ENCODE results near the gene FBXO24.

FBXO24 gene

DNA sequence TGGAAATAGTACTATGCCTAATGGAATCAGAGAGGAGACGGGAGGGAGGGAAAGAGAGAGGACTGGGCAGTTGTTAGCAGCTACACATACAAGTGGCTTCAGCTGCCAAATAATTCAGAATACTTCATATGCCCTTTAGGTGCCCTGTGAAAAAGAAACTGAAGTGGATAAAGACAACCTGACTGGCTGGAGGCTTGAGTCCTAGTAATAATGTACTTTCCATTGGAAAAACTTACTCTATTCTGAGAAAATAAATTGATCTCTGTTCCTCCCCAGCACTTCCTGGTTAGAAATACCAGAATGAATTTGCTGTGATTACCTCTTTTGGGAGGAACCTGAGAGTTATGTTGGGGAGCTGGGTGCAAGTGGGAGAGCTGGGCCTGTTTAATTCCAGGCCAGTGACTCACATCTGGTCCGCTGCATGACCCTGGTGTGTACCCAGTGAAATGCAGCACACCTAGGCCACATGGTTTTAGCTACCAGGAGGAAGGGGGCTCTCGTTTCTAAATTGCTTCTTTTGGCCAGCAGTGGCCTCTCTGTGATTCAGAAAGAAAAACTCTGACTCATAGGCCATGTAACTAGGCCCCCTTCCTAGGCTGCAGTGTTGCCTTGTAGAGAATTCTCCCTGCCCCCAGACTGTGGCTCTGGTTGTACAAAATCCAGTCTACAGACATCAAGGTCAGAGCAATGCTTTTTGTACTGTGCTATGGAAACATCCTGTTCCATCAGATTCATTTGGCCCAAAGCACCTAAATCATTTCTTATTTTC, 40.6 kb upstream of the FBXO24 start:
- Histone ChIP-seq H3K4me3 (ENCODE audit: low read length, poor library complexity, severe bottlenecking) (no peak overlapping the region), H3K36me3 (ENCODE audit: insufficient read depth, low read length) (no peaks in the 10 kb centered on the region; the same call in 1 of the 2 replicates), H3K9me2 (replicated peaks; ENCODE audit: low read depth, low read length) (no peaks in the 10 kb centered on the region), H3K27me3 (ENCODE audit: insufficient read depth, low read length, poor library complexity, severe bottlenecking) (no peaks in the 10 kb centered on the region), H3K79me2 (ENCODE audit: insufficient read depth, low read length) (peaks cover 16% of the 10 kb centered on the region; the same call in 1 of the 2 replicates), H3F3A (ENCODE audit: low read depth) (no peaks in the 10 kb centered on the region), H3K4me1 (ENCODE audit: insufficient read depth, low read length, poor library complexity, severe bottlenecking) (peaks cover 51% of the 10 kb centered on the region), H3K9ac (ENCODE audit: low read depth, low read length, poor library complexity, severe bottlenecking) (peak overlapping the region; percentile 9), H2AFZ (ENCODE audit: low read length) (no peak overlapping the region), H3K4me2 (ENCODE audit: low read depth, low read length, poor library complexity, severe bottlenecking) (peak overlapping the region; percentile 37), H4K20me1 (ENCODE audit: insufficient read depth, low read length, poor library complexity, severe bottlenecking) (no peaks in the 10 kb centered on the region), H3K9me3 (ENCODE audit: insufficient read depth, low read depth, low read length) (no peaks in the 10 kb centered on the region)
- no peak for TF ChIP-seq EZH2phosphoT487 (IDR thresholded peaks at IDR 0.05; ENCODE audit: borderline replicate concordance)
- TF ChIP-seq, protein P1, sequence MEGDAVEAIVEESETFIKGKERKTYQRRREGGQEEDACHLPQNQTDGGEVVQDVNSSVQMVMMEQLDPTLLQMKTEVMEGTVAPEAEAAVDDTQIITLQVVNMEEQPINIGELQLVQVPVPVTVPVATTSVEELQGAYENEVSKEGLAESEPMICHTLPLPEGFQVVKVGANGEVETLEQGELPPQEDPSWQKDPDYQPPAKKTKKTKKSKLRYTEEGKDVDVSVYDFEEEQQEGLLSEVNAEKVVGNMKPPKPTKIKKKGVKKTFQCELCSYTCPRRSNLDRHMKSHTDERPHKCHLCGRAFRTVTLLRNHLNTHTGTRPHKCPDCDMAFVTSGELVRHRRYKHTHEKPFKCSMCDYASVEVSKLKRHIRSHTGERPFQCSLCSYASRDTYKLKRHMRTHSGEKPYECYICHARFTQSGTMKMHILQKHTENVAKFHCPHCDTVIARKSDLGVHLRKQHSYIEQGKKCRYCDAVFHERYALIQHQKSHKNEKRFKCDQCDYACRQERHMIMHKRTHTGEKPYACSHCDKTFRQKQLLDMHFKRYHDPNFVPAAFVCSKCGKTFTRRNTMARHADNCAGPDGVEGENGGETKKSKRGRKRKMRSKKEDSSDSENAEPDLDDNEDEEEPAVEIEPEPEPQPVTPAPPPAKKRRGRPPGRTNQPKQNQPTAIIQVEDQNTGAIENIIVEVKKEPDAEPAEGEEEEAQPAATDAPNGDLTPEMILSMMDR (conservative IDR thresholded peaks at IDR 0.05; ENCODE audit: low read length), result no peak; the same call in 1 of the 2 replicates

DNA sequence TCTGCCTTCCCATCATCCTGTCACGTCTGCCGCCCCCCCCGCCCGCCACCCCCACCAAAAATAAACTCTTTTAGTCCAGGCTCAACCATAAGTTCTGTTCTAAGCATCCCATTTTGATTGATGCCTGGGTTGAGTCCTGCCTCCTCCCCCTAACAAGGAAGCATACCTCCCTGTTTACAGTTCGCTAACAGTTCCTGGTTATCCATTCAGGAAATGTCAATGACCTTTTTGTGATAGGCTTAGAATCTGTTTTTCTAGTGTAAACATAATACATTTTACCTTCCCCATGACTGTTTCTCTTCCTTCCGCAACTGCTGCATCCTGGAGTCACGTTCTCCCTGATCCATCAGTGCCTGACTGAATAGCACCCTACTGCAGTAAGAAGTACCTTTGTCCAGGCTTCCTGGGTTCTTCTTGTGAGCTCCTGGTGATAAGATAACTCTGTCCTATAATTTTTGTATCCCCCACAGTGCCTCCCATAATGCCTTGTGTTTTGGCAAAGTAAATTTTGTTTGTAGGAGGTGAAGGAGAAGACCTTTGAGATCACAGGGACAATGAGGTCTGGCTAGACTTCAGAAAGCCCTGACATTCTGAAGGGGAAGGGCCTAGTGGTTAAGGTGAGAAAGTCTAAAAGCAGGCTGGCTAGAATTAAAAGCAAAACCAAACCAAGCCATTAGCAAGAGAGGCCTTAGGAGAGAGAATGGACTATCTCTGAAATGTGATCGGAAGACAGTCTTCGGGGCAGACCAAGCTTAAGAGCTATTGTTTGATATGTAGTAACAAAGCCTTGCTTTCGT, 39.8 kb upstream of the FBXO24 start:
- Histone ChIP-seq H3K9me3 (ENCODE audit: insufficient read depth, low read depth, low read length) (no peaks in the 10 kb centered on the region), H2AFZ (ENCODE audit: low read length) (no peak overlapping the region), H3K9ac (ENCODE audit: low read depth, low read length, poor library complexity, severe bottlenecking) (peak overlapping the region; percentile 24), H3K36me3 (ENCODE audit: insufficient read depth, low read length) (no peaks in the 10 kb centered on the region; the same call in 1 of the 2 replicates), H3K4me3 (ENCODE audit: low read length, poor library complexity, severe bottlenecking) (no peak overlapping the region), H3F3A (ENCODE audit: low read depth) (no peaks in the 10 kb centered on the region), H4K20me1 (ENCODE audit: insufficient read depth, low read length, poor library complexity, severe bottlenecking) (no peaks in the 10 kb centered on the region), H3K4me2 (ENCODE audit: low read depth, low read length, poor library complexity, severe bottlenecking) (peak overlapping the region; percentile 37), H3K4me1 (ENCODE audit: insufficient read depth, low read length, poor library complexity, severe bottlenecking) (peaks cover 46% of the 10 kb centered on the region), H3K79me2 (ENCODE audit: insufficient read depth, low read length) (peaks cover 16% of the 10 kb centered on the region; the same call in 1 of the 2 replicates), H3K9me2 (replicated peaks; ENCODE audit: low read depth, low read length) (no peaks in the 10 kb centered on the region), H3K27me3 (ENCODE audit: insufficient read depth, low read length, poor library complexity, severe bottlenecking) (no peaks in the 10 kb centered on the region)
- TF ChIP-seq EZH2phosphoT487 (IDR thresholded peaks at IDR 0.05; ENCODE audit: borderline replicate concordance), result no peak
- TF ChIP-seq, protein P1 (conservative IDR thresholded peaks at IDR 0.05; ENCODE audit: low read length), result no peak

DNA sequence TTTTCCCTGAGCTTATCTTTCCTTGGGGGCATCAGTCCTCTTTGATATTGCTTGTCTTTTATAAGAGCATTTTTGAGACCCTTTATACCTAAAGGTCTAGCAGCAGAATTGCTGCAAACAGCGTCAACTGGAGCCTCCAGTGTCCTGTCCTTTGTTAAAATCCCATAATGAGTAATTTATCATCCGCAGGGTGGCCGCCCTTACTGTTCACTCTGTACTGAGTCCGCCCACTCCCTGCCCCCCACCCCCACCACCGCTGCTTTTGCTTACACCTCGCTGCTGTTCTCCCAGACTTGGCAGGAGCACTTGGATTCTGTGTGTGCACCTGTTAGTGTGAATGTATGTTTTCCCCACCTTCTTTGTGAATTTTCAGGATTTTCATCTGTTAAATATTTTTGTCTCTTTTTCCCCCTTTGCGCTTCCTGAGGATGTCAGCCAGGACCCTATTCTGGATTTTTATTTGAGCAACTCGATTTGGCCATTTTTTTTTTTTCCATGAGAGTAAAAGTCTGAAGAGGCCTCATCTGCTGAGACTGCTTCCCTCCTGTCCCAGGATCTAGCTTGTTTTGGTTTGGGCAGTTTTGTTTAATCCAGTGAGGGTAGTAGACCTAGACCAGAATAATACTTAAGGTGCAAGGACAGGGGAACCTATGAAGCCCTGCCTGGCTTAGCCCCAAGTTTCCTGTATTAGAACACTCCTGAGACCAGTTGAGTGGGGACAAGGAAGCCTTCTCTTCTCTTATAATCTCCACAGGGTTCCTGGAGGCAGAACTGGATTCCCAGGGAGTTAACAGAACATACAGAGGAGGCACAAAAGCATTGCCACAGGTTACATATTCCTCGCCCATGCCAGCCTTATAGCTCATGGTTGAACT, 39.0 kb upstream of the FBXO24 start:
- H3K4me1 ChIP-seq (ENCODE audit: insufficient read depth, low read length, poor library complexity, severe bottlenecking), result peaks cover 46% of the 10 kb centered on the region
- H2AFZ ChIP-seq (ENCODE audit: low read length), result no peak overlapping the region

More for the DNA sequence above, 39.0 kb upstream of the FBXO24 start:
- no peaks in the 10 kb centered on the region for H3K9me3 ChIP-seq (ENCODE audit: insufficient read depth, low read depth, low read length)
- H3F3A ChIP-seq (ENCODE audit: low read depth), result no peaks in the 10 kb centered on the region
- H3K36me3 ChIP-seq (ENCODE audit: insufficient read depth, low read length), result no peaks in the 10 kb centered on the region; the same call in none of the 2 replicates
- peaks cover 16% of the 10 kb centered on the region; the same call in 1 of the 2 replicates for H3K79me2 ChIP-seq (ENCODE audit: insufficient read depth, low read length)
- H3K4me2 ChIP-seq (ENCODE audit: low read depth, low read length, poor library complexity, severe bottlenecking), result peak overlapping the region; percentile 37
- H3K9me2 ChIP-seq (replicated peaks; ENCODE audit: low read depth, low read length), result no peaks in the 10 kb centered on the region
- no peaks in the 10 kb centered on the region for H3K27me3 ChIP-seq (ENCODE audit: insufficient read depth, low read length, poor library complexity, severe bottlenecking)
- TF ChIP-seq EZH2phosphoT487 (IDR thresholded peaks at IDR 0.05; ENCODE audit: borderline replicate concordance), result no peak
- TF ChIP-seq, protein P1 (conservative IDR thresholded peaks at IDR 0.05; ENCODE audit: low read length), result no peak
- H3K4me3 ChIP-seq (ENCODE audit: low read length, poor library complexity, severe bottlenecking), result no peak overlapping the region
- H4K20me1 ChIP-seq (ENCODE audit: insufficient read depth, low read length, poor library complexity, severe bottlenecking), result no peaks in the 10 kb centered on the region
- H3K9ac ChIP-seq (ENCODE audit: low read depth, low read length, poor library complexity, severe bottlenecking), result peak overlapping the region; percentile 20

Data from Loucy (cell line).